HL-60 (cell line): Measurements from ENCODE around the gene DGKI.

ENCODE experiments used
- DNase-seq, 2 experiments: peaks; one replicate each; pipeline ENCODE4 v3.0.0-alpha.2; 2010 to 2020; ENCODE audit warnings: low read depth in 1 of 2, low spot score in 1 of 2
- H3K27ac ChIP-seq: fragments of 250-450 bp; sonication (Bioruptor Pico); replicated peaks from 2 replicates; pipeline ENCODE4 v1.5.1; 2020; ENCODE audit warnings: mild to moderate bottlenecking, moderate library complexity
- H3K27me3 ChIP-seq: fragments of 250-450 bp; sonication (Bioruptor Pico); 2 replicates; pipeline ENCODE4 v1.5.1; 2021; ENCODE audit warnings: mild to moderate bottlenecking, moderate library complexity; ENCODE audit not compliant: insufficient read depth, poor library complexity, severe bottlenecking
- H3K4me3 ChIP-seq: replicated peaks from 2 replicates; pipeline ENCODE4 v1.5.1; 2011; ENCODE audit warnings: mild to moderate bottlenecking, control low read depth, low read length; ENCODE audit not compliant: insufficient read depth
- CTCF ChIP-seq: IDR thresholded peaks from one replicate; pipeline ENCODE4 v1.5.1; 2011; ENCODE audit warnings: low read length, control low read depth, inconsistent platforms; ENCODE audit not compliant: insufficient read depth
- GABPA ChIP-seq: IDR thresholded peaks from 2 replicates; pipeline ENCODE4 v1.6.1; 2012; ENCODE audit warnings: low read depth
- POLR2AphosphoS5 ChIP-seq: IDR thresholded peaks from 2 replicates; pipeline ENCODE4 v1.6.1; 2012; ENCODE audit warnings: low read depth
- REST ChIP-seq: IDR thresholded peaks from 2 replicates; pipeline ENCODE4 v1.6.1; 2012; ENCODE audit warnings: low read depth; ENCODE audit not compliant: insufficient replicate concordance
- SPI1 ChIP-seq: IDR thresholded peaks from 2 replicates; pipeline ENCODE4 v1.6.1; 2012; ENCODE audit warnings: low read depth, mild to moderate bottlenecking, borderline replicate concordance

Gene DGKI

GRCh38 chr7:137342265-137342664, 504.5 kb downstream of the DGKI start:
- DNase-seq, result no peak
- H3K4me3 ChIP-seq, result no peak overlapping the region
- H3K27me3 ChIP-seq, result peaks cover 2% of the 10 kb centered on the region
- TF ChIP-seq REST (no peak), GABPA (no peak)
- no peak overlapping the region for H3K27ac ChIP-seq

- TF ChIP-seq REST (no peak), CTCF (no peak), SPI1 (no peak), POLR2AphosphoS5 (no peak), GABPA (no peak)
- Histone ChIP-seq H3K4me3 (no peak overlapping the region), H3K27me3 (no peaks in the 10 kb centered on the region), H3K27ac (no peak overlapping the region)
- no peak for DNase-seq
Measured at GRCh38 chr7:137337902-137338301, 508.9 kb downstream of the DGKI start.

- no peaks in the 10 kb centered on the region for H3K27me3 ChIP-seq
- H3K4me3 ChIP-seq, result no peak overlapping the region
- no peak overlapping the region for H3K27ac ChIP-seq
- TF ChIP-seq CTCF, result no peak
- TF ChIP-seq POLR2AphosphoS5, result no peak
- no peak for TF ChIP-seq GABPA
- no peak for TF ChIP-seq REST
- TF ChIP-seq SPI1, result no peak
- no peak for DNase-seq
Measured at GRCh38 chr7:137335814-137336213, 511.0 kb downstream of the DGKI start.

GRCh38 chr7:137331378-137331777, 515.4 kb downstream of the DGKI start:
- Histone ChIP-seq H3K27ac (no peak overlapping the region), H3K4me3 (no peak overlapping the region), H3K27me3 (no peaks in the 10 kb centered on the region)
- no peak for DNase-seq
- TF ChIP-seq CTCF, result no peak
- TF ChIP-seq SPI1, result no peak
- no peak for TF ChIP-seq REST
- TF ChIP-seq GABPA, result no peak
- no peak for TF ChIP-seq POLR2AphosphoS5
